Mucosa of descending colon (tissue), 3 donors: ENCODE results near the gene ELP4. TPM values are rescaled to one million over a fixed set of nuclear protein-coding genes. Genes with fewer than 3 reads are reported as not detected.
"Not testable (repeated sequence)": the region's sequence is repeated elsewhere in the genome, so short reads cannot be mapped to it uniquely, and the experiment has no call there.

Source experiments
- ATAC-seq: fragments of 200-7000 bp; cut with Tn5 transposase; one replicate; pipeline ENCODE4 v1.9.1; 2020; ENCODE audit warnings: mild to moderate bottlenecking, moderate library complexity
- DNase-seq, 3 donors: peaks; one replicate each; pipeline ENCODE4 v3.0.0-alpha.2; 2020
- H3K36me3 ChIP-seq: fragments of 200-600 bp; one replicate; pipeline ENCODE4 v1.8.0; 2021; ENCODE audit warnings: low read depth, mild to moderate bottlenecking
- H3K4me1 ChIP-seq: fragments of 200-600 bp; one replicate; pipeline ENCODE4 v1.8.0; 2021; ENCODE audit warnings: low read depth, mild to moderate bottlenecking
- H3K4me3 ChIP-seq: fragments of 200-600 bp; one replicate; pipeline ENCODE4 v1.8.0; 2021; ENCODE audit warnings: mild to moderate bottlenecking
- H3K9me3 ChIP-seq: fragments of 200-600 bp; one replicate; pipeline ENCODE4 v1.8.0; 2021; ENCODE audit warnings: mild to moderate bottlenecking
- CTCF ChIP-seq: fragments of 200-600 bp; IDR thresholded peaks from one replicate; pipeline ENCODE4 v1.8.0; 2022; ENCODE audit warnings: antibody characterized with exemption, mild to moderate bottlenecking
- intact Hi-C, 2 donors: fragments of 100-400 bp; cut with DNase I in 1 of 2; cut with micrococcal nuclease in 1 of 2; formaldehyde crosslinking; loops; one replicate each; pipeline versions ENCODE4 v1.11.0 to v1.11.1; 2022; cut with DNase I, micrococcal nuclease
- total RNA-seq, 3 donors: library from RNA; stranded (reverse); fragmentation: NEBNext Ultra II Directional in 2 of 3; extraction: Animal tissue kit (Norgen Biotek cat#: 25700) in 2 of 3; gene quantifications; one replicate each; pipeline versions ENCODE4 v1.2.1 to v1.2.4, GENCODE V29; 2021 to 2023
- donor health status: DM: no; HTN: no; CAD: no; lungs with moderate emphysema.
- donor health status: DM: no; HTN: no; CAD: no.
- donor health status: DM: no; HTN: yes; CAD: no.

Gene ELP4
- total RNA-seq, 3 donors from 2014 or later = 13.2 to 21.4 (median 18.7) TPM

GRCh38 chr11:31558001-31558400, 48.4 kb downstream of the ELP4 start:
- TF ChIP-seq CTCF = no peak
- Histone ChIP-seq H3K4me3 (no peak overlapping the region), H3K36me3 (no peaks in the 10 kb centered on the region), H3K4me1 (no peaks in the 10 kb centered on the region), H3K9me3 (no peaks in the 10 kb centered on the region)
- DNase-seq = no peak
- intact Hi-C loops = no loop called here
- ATAC-seq = no peak

- TF ChIP-seq CTCF = no peak
- H3K4me1 ChIP-seq = no peaks in the 10 kb centered on the region
- H3K36me3 ChIP-seq = no peaks in the 10 kb centered on the region
- ATAC-seq (no peak), DNase-seq (no peak)
- H3K4me3 ChIP-seq = no peak overlapping the region
- intact Hi-C loops = no loop called here
- peaks cover 2% of the 10 kb centered on the region for H3K9me3 ChIP-seq
Observed at GRCh38 chr11:31560842-31561476, 51.4 kb downstream of the ELP4 start.

GRCh38 chr11:31564517-31564916, 55.0 kb downstream of the ELP4 start:
- DNase-seq, H3K36me3 ChIP-seq, ATAC-seq, H3K9me3 ChIP-seq, intact Hi-C loops, H3K4me1 ChIP-seq, H3K4me3 ChIP-seq: not testable (repeated sequence)

GRCh38 chr11:31574133-31574532, 64.6 kb downstream of the ELP4 start:
- ATAC-seq, intact Hi-C loops, DNase-seq, H3K4me3 ChIP-seq, H3K36me3 ChIP-seq, H3K9me3 ChIP-seq, H3K4me1 ChIP-seq: not testable (repeated sequence)

- H3K36me3 ChIP-seq, ATAC-seq, H3K4me1 ChIP-seq, intact Hi-C loops, H3K4me3 ChIP-seq, H3K9me3 ChIP-seq, DNase-seq: not testable (repeated sequence)
Observed at GRCh38 chr11:31575764-31576163, 66.2 kb downstream of the ELP4 start.

- ATAC-seq, DNase-seq, H3K36me3 ChIP-seq, H3K4me3 ChIP-seq, intact Hi-C loops, H3K4me1 ChIP-seq, H3K9me3 ChIP-seq: not testable (repeated sequence)
Observed at GRCh38 chr11:31579412-31579811, 69.8 kb downstream of the ELP4 start.

GRCh38 chr11:31582697-31583096, 73.1 kb downstream of the ELP4 start:
- DNase-seq (no peak), ATAC-seq (no peak)
- no peaks in the 10 kb centered on the region for H3K4me1 ChIP-seq
- H3K9me3 ChIP-seq = no peaks in the 10 kb centered on the region
- H3K36me3 ChIP-seq = no peaks in the 10 kb centered on the region
- H3K4me3 ChIP-seq = no peak overlapping the region
- TF ChIP-seq CTCF = no peak
- intact Hi-C loops = no loop called here

GRCh38 chr11:31598454-31598853, 88.9 kb downstream of the ELP4 start:
- Histone ChIP-seq H3K9me3 (no peaks in the 10 kb centered on the region), H3K4me3 (no peak overlapping the region), H3K36me3 (no peaks in the 10 kb centered on the region), H3K4me1 (no peaks in the 10 kb centered on the region)
- TF ChIP-seq CTCF = no peak
- intact Hi-C loops = no loop called here
- no peak for ATAC-seq
- no peak for DNase-seq
